Eye (tissue), 1 donor: ENCODE measurements around the gene MARS1.

ENCODE experiments used
- DNase-seq: peaks from one replicate; pipeline ENCODE4 v3.0.0-alpha.2; 2015

MARS1 gene

GRCh38 chr12:57458665-57459054, 29.2 kb upstream of the MARS1 start:
- DNase-seq = no peak

GRCh38 chr12:57459055-57459749, 28.7 kb upstream of the MARS1 start:
- DNase-seq = peak; percentile 99

- DNase-seq = peak; percentile 63
These were observed 28.0 kb upstream of the MARS1 start, which contains the start of gene GLI1 for GRCh38 chr12:57459750-57460467. Gene GLI1, plus strand, starts transcription at chr12:57459785. Its CDS starts 3,907 bp downstream, at chr12:57463692.

- no peak for DNase-seq
These were observed 27.4 kb upstream of the MARS1 start for GRCh38 chr12:57460468-57460784.

- no peak for DNase-seq
These were observed 27.0 kb upstream of the MARS1 start for GRCh38 chr12:57460841-57461275.

GRCh38 chr12:57461276-57461916, 26.5 kb upstream of the MARS1 start:
- peak; percentile 90 for DNase-seq

GRCh38 chr12:57461917-57462250, 26.0 kb upstream of the MARS1 start:
- peak; percentile 84 for DNase-seq

- peak; percentile 98 for DNase-seq
These were observed 25.5 kb upstream of the MARS1 start for GRCh38 chr12:57462251-57462911.

- no peak for DNase-seq
These were observed 25.0 kb upstream of the MARS1 start for GRCh38 chr12:57462912-57463253.

- DNase-seq = no peak
These were observed 23.3 kb upstream of the MARS1 start for GRCh38 chr12:57464569-57464968.

GRCh38 chr12:57465030-57465746, 22.7 kb upstream of the MARS1 start:
- no peak for DNase-seq

GRCh38 chr12:57465747-57466505, 21.9 kb upstream of the MARS1 start:
- DNase-seq = no peak

- DNase-seq = no peak
These were observed 20.5 kb upstream of the MARS1 start for GRCh38 chr12:57467212-57467874.

- no peak for DNase-seq
These were observed 20.0 kb upstream of the MARS1 start for GRCh38 chr12:57467915-57468314.

- DNase-seq = no peak
These were observed 18.3 kb upstream of the MARS1 start for GRCh38 chr12:57469296-57470164.

- no peak for DNase-seq
These were observed 17.4 kb upstream of the MARS1 start for GRCh38 chr12:57470286-57470969.

- DNase-seq = no peak
These were observed 16.8 kb upstream of the MARS1 start for GRCh38 chr12:57470970-57471656.

GRCh38 chr12:57471661-57472060, 16.2 kb upstream of the MARS1 start:
- no peak for DNase-seq

GRCh38 chr12:57472391-57472790, 15.5 kb upstream of the MARS1 start:
- DNase-seq = no peak
